ENCODE data around the gene RPLP1.

GRCh38 chr15:69498282-69498681, 45.7 kb downstream of the RPLP1 start:
- TF ChIP-seq CTCF (IDR thresholded peaks at IDR 0.05 in 4 of 5, conservative IDR thresholded peaks at IDR 0.05 in 1 of 5) (no peak), POLR2A (IDR thresholded peaks at IDR 0.05) (no peak)
